DMS 273 treated with DMSO at 0.1 percent for 48 hours (cell line): ENCODE data around the gene STK32C.

Experiments used
- DNase-seq: peaks from one replicate; lab custom pipeline; 2025; lab: John Stamatoyannopoulos, UW

The STK32C gene

GRCh38 chr10:132247943-132248342 lies 59.8 kb downstream of the STK32C start:
- DNase-seq, result peak; percentile 24

- no peak for DNase-seq
These were observed 61.5 kb downstream of the STK32C start for GRCh38 chr10:132246296-132246695.

DNA sequence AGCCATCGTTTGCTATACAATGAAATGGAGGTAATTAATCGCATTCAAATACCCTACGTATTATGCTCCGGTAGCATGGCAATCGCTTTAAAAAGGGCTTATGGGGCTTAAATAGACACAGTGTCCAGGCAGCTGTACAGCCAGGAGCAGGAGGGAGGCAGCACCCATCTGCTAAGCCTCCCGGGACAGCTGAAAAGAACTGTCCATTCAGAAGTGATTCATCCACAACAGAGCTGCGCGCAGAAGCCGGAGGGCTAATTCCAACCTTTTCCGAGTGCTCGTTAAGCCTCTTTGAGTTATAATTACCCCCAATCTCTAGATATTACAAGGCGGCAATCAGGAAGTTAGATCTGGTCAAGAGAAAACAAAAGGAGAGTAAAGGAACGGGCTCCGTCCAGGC lies 62.7 kb downstream of the STK32C start:
- no peak for DNase-seq

DNA sequence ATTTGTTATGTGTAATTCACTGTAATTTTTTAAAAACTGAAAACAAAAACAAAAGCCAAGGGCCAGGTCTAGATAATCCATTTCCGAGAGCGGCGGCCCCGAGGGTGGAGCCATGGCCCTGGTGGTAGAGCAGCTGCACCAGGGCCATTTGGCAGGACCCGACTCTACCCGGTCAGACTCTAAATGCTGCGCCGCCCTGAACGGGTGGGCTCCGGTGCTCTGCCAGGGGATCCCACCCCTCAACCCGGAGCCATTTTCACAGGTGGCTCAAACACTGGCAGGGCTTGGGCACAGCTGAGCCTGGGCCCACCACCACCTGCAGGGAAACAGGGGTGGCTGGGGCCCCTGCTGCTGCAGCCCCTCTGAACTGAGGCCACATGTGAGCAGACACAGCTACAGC lies 64.1 kb downstream of the STK32C start:
- DNase-seq, result no peak

- no peak for DNase-seq
These were observed 64.6 kb downstream of the STK32C start for GRCh38 chr10:132243141-132243540.

- DNase-seq, result no peak
These were observed 65.5 kb downstream of the STK32C start for GRCh38 chr10:132242103-132242840.

- no peak for DNase-seq
These were observed 66.3 kb downstream of the STK32C start for GRCh38 chr10:132241496-132241895.

- DNase-seq, result no peak
These were observed 66.7 kb downstream of the STK32C start for GRCh38 chr10:132241086-132241485.

- no peak for DNase-seq
These were observed 67.2 kb downstream of the STK32C start for GRCh38 chr10:132240581-132240980.

GRCh38 chr10:132240156-132240555 lies 67.6 kb downstream of the STK32C start:
- no peak for DNase-seq

GRCh38 chr10:132239126-132240031 lies 68.4 kb downstream of the STK32C start:
- no peak for DNase-seq

- DNase-seq, result no peak
These were observed 69.2 kb downstream of the STK32C start for GRCh38 chr10:132238371-132239125.

GRCh38 chr10:132237871-132238270 lies 69.9 kb downstream of the STK32C start:
- peak; percentile 55 for DNase-seq

DNA sequence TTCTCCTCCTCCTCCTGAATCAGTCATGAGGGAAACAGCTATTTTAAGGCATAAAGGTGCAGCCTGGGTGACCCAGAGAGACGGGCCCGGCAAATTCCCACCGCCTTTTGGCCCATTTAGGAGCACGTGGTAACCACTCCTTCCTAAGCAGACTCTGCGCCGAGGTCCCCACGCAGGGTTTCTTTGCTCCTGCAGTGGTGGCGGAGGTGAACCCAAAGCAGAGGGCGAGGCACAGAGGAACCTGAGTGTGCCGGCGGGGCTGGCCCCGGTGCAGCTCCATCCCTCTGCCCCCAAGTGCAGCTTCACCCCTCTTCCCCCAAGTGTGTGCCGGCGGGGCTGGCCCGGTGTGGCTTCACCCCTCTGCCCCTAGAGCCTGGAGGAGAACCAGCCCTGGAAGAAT lies 70.4 kb downstream of the STK32C start:
- no peak for DNase-seq

DNA sequence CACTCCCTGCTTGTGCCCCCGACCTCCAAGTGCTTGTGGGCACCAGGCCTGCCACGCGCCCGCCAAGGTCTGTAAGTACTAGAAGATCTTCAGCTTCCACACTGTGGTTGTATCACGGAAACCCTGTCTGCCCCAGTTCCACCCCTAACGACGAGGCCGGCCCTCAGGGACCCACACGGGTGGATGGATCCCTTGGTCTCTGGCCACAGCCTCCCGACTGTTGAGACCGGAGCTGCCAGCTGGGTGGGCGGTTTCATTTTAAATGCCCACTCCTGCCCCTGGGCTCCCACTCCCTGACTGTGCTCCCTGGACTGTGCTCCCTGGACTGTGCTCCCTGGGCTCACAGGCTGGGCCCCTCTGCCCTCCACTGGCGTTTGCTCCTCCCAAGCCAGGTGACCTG lies 70.9 kb downstream of the STK32C start:
- no peak for DNase-seq

- DNase-seq, result no peak
These were observed 71.6 kb downstream of the STK32C start for GRCh38 chr10:132236161-132236560.

- no peak for DNase-seq
These were observed 72.9 kb downstream of the STK32C start for GRCh38 chr10:132234860-132235259.

- peak; percentile 10 for DNase-seq
These were observed 74.2 kb downstream of the STK32C start for GRCh38 chr10:132233501-132234085.

GRCh38 chr10:132232981-132233380 lies 74.8 kb downstream of the STK32C start:
- DNase-seq, result no peak

DNA sequence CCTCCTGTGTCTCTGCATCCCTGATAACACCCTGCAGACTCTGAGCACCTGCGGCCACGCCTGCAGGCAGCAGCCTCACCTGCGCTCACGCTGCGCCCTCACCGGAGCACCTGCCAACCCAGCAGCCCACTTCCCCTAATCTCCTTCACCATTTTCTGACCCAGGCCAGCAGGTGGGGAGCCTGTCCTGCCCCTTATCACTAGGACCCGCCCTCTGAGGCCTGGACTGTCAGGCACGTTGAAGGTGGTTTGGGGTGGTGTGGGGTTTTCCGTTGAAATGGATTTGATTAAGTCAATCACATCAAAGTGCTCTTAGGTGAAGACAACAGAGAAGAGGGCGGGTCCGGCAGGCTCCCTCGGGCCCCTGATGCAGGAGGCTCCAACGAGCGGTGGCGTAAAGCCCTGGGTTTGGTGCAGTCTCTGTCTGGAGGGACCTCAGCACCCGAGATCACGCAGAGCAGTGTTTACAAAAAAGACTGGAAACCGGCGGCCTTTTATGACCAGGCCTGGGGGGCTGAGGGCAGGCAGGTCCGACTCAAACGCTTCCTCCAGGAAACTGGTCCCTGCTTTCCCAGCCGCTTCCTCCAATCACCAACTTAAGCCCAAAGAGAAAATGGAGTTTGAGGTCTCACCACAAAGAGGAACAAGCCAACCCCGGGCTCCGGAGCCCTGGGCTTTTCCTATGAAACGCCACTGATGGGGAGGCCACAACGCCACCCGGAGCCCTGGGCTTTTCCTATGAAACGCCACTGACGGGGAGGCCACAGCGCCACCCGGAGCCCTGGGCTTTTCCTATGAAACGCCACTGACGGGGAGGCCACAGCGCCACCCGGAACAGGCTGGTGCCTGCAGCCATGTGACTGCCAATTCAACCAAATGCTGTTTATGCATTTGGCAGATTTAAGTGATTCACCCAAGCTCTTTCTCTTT lies 75.5 kb downstream of the STK32C start:
- DNase-seq, result no peak

- no peak for DNase-seq
These were observed 76.1 kb downstream of the STK32C start for GRCh38 chr10:132231656-132232022.
